GM12865 (cell line): Measurements from ENCODE around the gene GUCD1.

Experiments used
- DNase-seq: peaks from one replicate; pipeline ENCODE4 v3.0.0; 2010; ENCODE audit warnings: low read depth
- H3K4me3 ChIP-seq: 2 replicates; pipeline ENCODE4 v1.5.1; 2011; ENCODE audit warnings: mild to moderate bottlenecking, low read depth, low read length, control low read depth
- TF ChIP-seq, protein P1 (sequence below): IDR thresholded peaks from 2 replicates; pipeline ENCODE4 v1.5.1; 2011; ENCODE audit warnings: low read length, control low read depth, low read depth, inconsistent platforms; ENCODE audit not compliant: insufficient read depth; ENCODE audit errors: missing control alignments

The GUCD1 gene

DNA sequence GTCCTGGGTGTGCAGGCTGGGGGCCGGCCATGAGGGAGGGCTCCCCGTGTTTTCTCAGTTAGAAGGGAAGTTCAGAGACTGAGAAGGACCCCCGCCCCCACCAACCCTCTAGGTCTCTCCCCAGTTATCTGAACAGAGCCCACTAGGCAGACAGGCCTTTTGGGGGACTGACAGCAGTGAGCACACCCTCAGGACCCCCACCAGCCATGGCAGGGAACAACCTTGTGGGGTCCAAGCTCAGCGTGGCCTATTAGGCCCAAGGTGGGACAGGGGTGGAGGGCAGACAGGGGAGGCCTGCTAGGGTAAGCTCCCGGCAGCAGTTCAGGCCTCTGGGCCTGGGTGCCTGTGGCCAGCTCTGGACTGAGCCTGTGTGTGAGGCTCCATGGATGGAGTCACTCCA lies 32.3 kb upstream of the GUCD1 start:
- DNase-seq, result no peak
- no peak overlapping the region for H3K4me3 ChIP-seq
- TF ChIP-seq, protein P1, sequence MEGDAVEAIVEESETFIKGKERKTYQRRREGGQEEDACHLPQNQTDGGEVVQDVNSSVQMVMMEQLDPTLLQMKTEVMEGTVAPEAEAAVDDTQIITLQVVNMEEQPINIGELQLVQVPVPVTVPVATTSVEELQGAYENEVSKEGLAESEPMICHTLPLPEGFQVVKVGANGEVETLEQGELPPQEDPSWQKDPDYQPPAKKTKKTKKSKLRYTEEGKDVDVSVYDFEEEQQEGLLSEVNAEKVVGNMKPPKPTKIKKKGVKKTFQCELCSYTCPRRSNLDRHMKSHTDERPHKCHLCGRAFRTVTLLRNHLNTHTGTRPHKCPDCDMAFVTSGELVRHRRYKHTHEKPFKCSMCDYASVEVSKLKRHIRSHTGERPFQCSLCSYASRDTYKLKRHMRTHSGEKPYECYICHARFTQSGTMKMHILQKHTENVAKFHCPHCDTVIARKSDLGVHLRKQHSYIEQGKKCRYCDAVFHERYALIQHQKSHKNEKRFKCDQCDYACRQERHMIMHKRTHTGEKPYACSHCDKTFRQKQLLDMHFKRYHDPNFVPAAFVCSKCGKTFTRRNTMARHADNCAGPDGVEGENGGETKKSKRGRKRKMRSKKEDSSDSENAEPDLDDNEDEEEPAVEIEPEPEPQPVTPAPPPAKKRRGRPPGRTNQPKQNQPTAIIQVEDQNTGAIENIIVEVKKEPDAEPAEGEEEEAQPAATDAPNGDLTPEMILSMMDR, result no peak

DNA sequence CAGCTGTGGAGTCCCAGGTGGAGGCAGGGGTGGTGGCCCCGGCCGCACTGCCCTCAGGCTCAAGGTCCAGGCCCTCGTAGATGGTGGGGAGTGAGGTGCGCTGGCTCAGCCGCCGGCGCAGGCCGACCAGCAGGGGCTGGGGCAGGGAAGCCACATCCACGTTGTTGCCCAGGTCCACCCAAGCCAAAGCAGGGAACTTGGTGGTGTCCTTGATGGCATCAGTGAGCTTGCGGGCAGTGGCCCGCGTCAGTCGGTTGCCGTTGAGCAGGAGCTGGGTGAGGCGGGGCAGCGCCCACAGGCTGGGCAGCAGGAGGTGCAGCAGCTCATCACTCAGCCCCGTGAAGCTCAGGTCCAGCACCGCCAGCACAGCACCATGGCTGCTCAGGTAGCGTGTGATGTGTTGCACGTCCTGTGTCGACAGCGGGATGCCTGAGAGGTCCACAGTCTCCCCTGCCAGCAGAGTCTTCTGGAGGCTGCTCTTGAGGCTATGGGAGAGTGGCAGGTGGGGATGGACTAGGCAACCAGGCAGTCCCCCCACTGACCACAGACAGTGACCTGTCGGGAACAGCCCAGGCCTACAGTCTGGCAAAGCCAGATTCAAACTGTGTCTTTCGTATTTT lies 31.1 kb upstream of the GUCD1 start:
- DNase-seq, result no peak
- TF ChIP-seq, protein P1, result no peak
- H3K4me3 ChIP-seq, result no peak overlapping the region

DNA sequence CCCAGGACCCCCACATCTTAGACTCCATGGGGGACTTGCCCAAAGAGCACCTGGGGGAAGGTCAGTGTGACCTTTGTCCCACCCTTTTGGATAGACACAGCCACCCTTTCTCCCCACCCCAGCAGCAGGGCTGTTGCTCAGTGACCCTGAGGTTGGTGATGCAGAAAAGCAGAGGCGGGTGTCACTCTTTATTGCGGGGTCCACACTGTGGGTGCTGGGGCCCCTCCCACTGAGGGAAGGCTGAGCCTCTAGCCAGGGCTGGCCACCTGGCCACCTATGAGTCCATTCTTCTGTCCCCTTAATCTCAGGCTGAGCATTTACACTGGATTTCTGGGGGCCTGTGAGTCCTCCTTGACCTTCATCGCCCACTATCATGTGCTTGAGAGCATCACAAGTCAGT lies 30.5 kb upstream of the GUCD1 start:
- no peak overlapping the region for H3K4me3 ChIP-seq
- TF ChIP-seq, protein P1, result no peak
- no peak for DNase-seq

DNA sequence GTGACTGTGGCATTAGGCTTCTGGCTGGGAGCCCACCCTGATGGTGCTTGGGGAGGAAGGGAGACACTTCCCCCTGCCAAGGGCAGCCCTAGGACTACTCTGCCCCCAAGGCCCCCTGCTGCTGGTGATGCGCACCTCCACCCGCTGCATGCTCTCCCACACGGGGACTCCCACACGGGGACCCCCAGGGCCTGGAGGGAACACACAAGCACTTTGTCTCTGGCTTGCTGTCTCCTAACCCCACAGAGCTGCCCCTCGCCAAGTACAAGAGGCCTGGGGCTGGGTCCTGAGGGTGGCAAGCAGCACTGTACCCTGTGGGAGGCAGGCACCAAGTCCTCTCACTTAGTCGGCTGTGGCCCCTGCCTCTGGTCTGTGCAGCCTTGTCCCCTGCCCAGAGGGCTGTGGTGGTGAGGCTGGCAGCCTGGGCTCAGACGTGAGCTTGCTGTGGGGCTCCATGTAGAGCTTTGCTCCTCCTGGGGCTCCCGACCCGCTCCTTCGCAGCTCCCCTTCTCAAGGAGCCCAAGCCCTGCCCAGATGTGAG lies 30.0 kb upstream of the GUCD1 start:
- TF ChIP-seq, protein P1, result no peak
- DNase-seq, result no peak
- no peak overlapping the region for H3K4me3 ChIP-seq

DNA sequence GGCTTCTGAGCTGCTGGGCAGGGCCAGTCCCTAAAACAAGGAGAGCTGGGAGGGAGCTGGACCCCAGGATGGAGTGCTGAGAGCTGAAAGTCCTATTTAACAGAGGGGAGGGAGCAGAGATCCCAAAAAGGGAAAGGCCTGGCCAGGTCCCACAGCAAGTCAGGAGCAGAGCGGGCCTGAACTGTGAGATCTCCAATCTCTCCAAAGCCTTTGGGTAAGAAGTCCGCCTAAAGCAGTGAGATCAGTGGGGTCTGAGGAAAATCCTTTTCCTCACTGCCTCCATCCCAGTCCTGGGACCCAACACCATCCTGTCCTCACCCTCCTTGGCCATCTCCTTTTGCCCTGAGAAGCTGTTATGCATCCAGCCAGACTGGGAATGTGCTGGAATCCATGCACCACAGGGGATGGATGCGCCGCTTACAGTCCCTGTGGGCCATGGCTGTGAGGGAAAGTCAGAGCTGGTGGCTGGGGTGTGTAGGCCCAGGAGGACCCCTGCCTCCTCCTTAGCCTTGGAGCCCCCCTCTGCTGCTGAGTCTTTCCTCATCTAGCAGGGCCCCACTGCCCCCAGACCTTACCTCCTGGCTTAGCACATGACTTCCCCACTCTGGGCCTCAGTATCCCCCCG lies 29.3 kb upstream of the GUCD1 start:
- TF ChIP-seq, protein P1, result no peak
- DNase-seq, result no peak
- no peak overlapping the region for H3K4me3 ChIP-seq

DNA sequence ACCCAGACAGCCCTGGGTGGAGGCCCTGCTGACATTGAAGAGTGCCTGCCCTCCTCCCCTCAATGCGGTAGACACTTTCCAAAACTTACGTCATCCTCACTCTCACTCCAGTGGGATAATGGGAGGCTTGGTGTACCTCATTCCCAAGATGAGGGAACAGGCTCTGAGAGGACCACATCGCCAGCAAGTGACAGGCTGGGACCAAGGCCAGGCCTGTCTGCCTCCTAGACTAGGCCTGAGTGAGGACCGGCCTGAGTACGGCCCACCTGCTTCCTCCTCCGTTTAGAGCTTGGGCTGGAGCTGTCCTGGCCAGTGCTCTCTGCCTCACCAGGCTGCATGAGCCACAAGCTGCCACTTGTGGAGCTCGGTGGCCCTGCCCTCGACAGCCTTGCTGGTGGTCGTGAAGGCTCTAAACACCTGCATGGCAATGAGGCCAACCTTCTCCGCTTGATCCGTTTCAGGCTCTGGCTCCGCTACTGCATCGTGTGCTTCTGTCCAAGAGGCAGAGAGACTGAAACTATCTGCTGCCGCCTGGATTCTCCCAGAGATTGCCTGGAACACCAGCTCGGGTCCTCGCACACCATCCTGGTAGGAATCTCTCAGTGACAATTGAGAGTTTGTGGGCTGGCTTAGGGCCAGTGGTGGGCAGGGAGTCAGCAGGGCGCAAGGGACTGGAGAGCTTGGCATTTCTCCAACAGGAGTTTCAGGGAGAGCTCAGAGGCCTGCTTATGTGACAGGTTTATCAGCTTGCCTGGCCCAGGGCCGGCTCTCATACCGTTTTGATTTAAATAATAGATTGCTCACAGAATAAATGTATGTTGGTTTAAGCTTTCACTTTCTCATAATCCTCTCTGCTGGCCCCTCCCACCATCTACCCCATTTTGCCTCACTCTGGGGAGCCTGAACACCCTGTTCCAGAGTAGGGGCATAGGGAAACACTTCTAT lies 28.6 kb upstream of the GUCD1 start:
- DNase-seq, result no peak
- TF ChIP-seq, protein P1, result no peak
- H3K4me3 ChIP-seq, result no peak overlapping the region
